ENCODE data around the gene ZNF830.
"Not testable (repeated sequence)": the region's sequence is repeated elsewhere in the genome, so short reads cannot be mapped to it uniquely, and the experiment has no call there.

ZNF830 gene

DNA sequence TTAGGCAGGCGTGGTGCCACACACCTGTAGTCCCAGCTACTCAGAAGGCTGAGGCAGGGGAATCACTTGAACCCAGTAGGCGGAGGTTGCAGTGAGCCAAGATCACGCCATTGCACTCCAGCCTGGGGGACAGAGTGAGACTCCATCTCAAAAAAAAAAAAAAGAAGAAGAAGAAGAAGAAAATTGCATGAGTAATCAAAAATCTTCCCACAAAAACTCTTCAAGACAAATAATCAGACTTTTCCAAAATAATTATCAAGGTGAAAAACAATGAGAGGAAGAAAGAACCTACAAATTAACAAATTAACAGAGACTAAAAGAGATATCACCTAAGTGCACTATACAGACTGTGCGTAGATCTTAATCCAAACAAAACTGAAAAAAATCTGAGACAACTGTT, 10.6 kb upstream of the ZNF830 start:
- H3K4me1 ChIP-seq (ENCODE audit: control extremely low read depth in 1 of 4, control insufficient read depth in 4 of 4, insufficient read depth in 4 of 4, low read length in 3 of 4); H3K27ac ChIP-seq (ENCODE audit: insufficient read depth in 1 of 2, low read depth in 1 of 2, low read length in 2 of 2, poor library complexity in 1 of 2, severe bottlenecking in 2 of 2); DNase-seq; H3K9me3 ChIP-seq (ENCODE audit: control extremely low read depth in 1 of 5, control insufficient read depth in 4 of 5, insufficient read depth in 2 of 5, low read depth in 1 of 5, low read length in 4 of 5); H3K27me3 ChIP-seq (replicated peaks in 2 of 5; ENCODE audit: control insufficient read depth in 4 of 5, insufficient read depth in 5 of 5, low read length in 4 of 5); H3K36me3 ChIP-seq (ENCODE audit: control insufficient read depth in 4 of 4, insufficient read depth in 4 of 4, low read length in 3 of 4); POLR2A ChIA-PET; CTCF ChIA-PET; H3K4me3 ChIP-seq (ENCODE audit: control insufficient read depth in 1 of 7, extremely low read depth in 1 of 7, insufficient read depth in 4 of 7, low read depth in 2 of 7, low read length in 6 of 7): not testable (repeated sequence)
- 100% methylated on average over 3 of the region's 4 CpGs for WGBS (ENCODE audit: insufficient coverage)

DNA sequence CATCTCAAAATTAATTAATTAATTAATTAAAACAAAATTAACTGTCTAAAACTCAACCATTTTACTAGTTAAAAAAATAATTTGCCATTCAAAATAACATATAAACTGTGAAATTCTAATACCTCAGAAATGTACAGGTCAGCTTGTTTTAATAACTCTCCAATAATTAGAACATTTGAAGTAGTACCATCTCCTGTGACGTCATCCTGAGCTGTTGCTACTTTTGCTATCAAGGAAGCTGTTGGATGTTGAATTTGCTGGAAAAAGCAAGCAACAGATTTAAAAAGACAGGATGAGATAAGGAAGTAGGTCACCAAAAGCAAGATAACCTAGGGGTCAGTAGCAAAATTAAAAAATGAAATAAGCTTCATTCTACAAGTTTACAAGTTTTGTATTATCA, 2.9 kb upstream of the ZNF830 start:
- no peak for DNase-seq
- CTCF ChIA-PET, result no interaction called here
- H3K36me3 ChIP-seq (ENCODE audit: control insufficient read depth in 4 of 4, insufficient read depth in 4 of 4, low read length in 3 of 4), result peaks cover 0 to under 1% (median 0%) of the 10 kb centered on the region in 4 experiments
- POLR2A ChIA-PET, result no interaction called here
- H3K4me3 ChIP-seq (ENCODE audit: control insufficient read depth in 1 of 7, extremely low read depth in 1 of 7, insufficient read depth in 4 of 7, low read depth in 2 of 7, low read length in 6 of 7), result no peak overlapping the region
- no peak overlapping the region for H3K27ac ChIP-seq (ENCODE audit: insufficient read depth in 1 of 2, low read depth in 1 of 2, low read length in 2 of 2, poor library complexity in 1 of 2, severe bottlenecking in 2 of 2)
- H3K4me1 ChIP-seq (ENCODE audit: control extremely low read depth in 1 of 4, control insufficient read depth in 4 of 4, insufficient read depth in 4 of 4, low read length in 3 of 4), result peaks cover 12 to 24% (median 18%) of the 10 kb centered on the region in 4 experiments
- no peaks in the 10 kb centered on the region for H3K27me3 ChIP-seq (replicated peaks in 2 of 5; ENCODE audit: control insufficient read depth in 4 of 5, insufficient read depth in 5 of 5, low read length in 4 of 5)
- no CpG with 5 or more reads among the region's 1 CpG for WGBS (ENCODE audit: insufficient coverage)
- H3K9me3 ChIP-seq (ENCODE audit: control extremely low read depth in 1 of 5, control insufficient read depth in 4 of 5, insufficient read depth in 2 of 5, low read depth in 1 of 5, low read length in 4 of 5), result no peaks in the 10 kb centered on the region

DNA sequence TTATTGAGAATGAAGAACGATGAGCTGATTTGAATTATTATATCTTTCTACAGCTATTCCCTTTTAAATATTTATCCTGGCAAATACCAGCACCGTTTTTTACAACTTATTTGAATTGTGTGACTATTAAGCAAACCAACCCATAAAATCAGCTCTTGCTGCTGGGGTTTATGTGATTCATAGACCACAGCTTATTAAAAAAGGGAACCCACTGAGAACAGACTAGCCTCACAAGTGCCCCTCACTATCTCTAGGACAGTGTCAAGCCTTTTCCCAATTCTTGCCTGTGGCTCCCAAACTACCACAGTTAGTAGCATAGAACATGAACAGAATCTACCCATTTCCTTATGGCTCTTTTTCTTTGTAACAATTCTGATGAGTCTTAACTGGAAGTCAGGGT, 12.8 kb downstream of the ZNF830 start:
- Histone ChIP-seq H3K4me1 (ENCODE audit: control extremely low read depth in 1 of 4, control insufficient read depth in 4 of 4, insufficient read depth in 4 of 4, low read length in 3 of 4) (peaks cover 0 to 1% (median 0%) of the 10 kb centered on the region in 4 experiments), H3K4me3 (ENCODE audit: control insufficient read depth in 1 of 7, extremely low read depth in 1 of 7, insufficient read depth in 4 of 7, low read depth in 2 of 7, low read length in 6 of 7) (no peak overlapping the region), H3K27ac (ENCODE audit: insufficient read depth in 1 of 2, low read depth in 1 of 2, low read length in 2 of 2, poor library complexity in 1 of 2, severe bottlenecking in 2 of 2) (no peak overlapping the region), H3K36me3 (ENCODE audit: control insufficient read depth in 4 of 4, insufficient read depth in 4 of 4, low read length in 3 of 4) (peaks cover 0 to 1% (median 0%) of the 10 kb centered on the region in 4 experiments), H3K27me3 (replicated peaks in 2 of 5; ENCODE audit: control insufficient read depth in 4 of 5, insufficient read depth in 5 of 5, low read length in 4 of 5) (no peaks in the 10 kb centered on the region), H3K9me3 (ENCODE audit: control extremely low read depth in 1 of 5, control insufficient read depth in 4 of 5, insufficient read depth in 2 of 5, low read depth in 1 of 5, low read length in 4 of 5) (no peaks in the 10 kb centered on the region)
- no CpG with 5 or more reads among the region's 2 CpGs for WGBS (ENCODE audit: insufficient coverage)
- ChIA-PET CTCF (interaction anchor here (0.8 to 1.5 kb wide), 3 partner anchors 8 to 10 kb away, joined by 3 to 4 read pairs (median 3); no protein-coding TSS in a partner anchor), POLR2A (no interaction called here)
- DNase-seq, result no peak

DNA sequence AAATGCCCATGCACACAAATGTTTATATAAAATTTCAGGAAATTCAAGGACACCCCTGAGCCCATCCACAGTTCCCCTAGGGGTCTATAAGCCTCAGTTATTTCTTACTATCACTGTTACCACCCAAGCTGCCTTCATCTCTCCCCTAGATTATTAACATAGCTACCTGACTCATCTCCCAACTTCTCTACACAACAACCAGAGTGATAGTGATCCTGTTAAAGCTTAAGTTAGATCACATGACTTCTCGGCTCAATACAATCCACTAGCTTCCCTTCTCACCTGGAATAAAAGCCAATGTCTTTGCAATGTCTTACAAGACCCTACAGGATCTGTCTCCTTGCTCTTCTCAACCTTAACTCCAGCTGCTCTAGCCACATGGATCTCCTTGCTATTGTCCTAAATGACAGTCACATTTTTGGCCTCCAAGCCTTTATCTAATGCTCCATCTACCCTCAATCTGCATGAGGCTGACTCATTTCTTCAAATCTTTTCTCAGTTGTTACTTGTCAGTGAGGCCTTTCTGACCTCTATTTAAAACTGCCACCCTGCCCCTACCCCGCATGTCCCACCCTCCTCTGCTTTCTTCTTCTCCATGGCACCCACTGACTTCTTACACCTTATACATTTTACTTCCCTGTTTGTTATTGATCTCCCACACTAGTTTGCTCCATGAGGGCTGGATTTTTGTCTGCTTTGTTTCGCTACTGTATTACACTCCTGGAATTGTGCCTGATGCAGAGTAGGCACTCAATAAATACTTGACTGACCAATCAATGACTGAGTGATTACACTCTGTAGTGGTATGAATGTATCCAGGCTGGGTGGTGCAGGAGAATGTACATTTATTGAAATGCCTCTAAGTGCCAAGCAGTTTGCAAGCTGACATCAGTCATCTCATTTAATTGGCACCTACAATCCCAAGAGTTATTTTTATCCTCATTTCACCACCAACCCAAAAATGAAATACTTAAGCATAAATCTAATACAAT, 13.8 kb downstream of the ZNF830 start:
- WGBS (ENCODE audit: insufficient coverage), result 100% methylated on average over 2 of the region's 3 CpGs
- Histone ChIP-seq H3K4me3 (ENCODE audit: control insufficient read depth in 1 of 7, extremely low read depth in 1 of 7, insufficient read depth in 4 of 7, low read depth in 2 of 7, low read length in 6 of 7) (no peak overlapping the region), H3K9me3 (ENCODE audit: control extremely low read depth in 1 of 5, control insufficient read depth in 4 of 5, insufficient read depth in 2 of 5, low read depth in 1 of 5, low read length in 4 of 5) (no peaks in the 10 kb centered on the region), H3K27ac (ENCODE audit: insufficient read depth in 1 of 2, low read depth in 1 of 2, low read length in 2 of 2, poor library complexity in 1 of 2, severe bottlenecking in 2 of 2) (no peak overlapping the region), H3K27me3 (replicated peaks in 2 of 5; ENCODE audit: control insufficient read depth in 4 of 5, insufficient read depth in 5 of 5, low read length in 4 of 5) (no peaks in the 10 kb centered on the region), H3K4me1 (ENCODE audit: control extremely low read depth in 1 of 4, control insufficient read depth in 4 of 4, insufficient read depth in 4 of 4, low read length in 3 of 4) (peaks cover 0 to 9% (median 6%) of the 10 kb centered on the region in 4 experiments), H3K36me3 (ENCODE audit: control insufficient read depth in 4 of 4, insufficient read depth in 4 of 4, low read length in 3 of 4) (no peaks in the 10 kb centered on the region)
- ChIA-PET CTCF (interaction anchor here (0.8 to 1.3 kb wide), 2 partner anchors 10 to 14 kb away, joined by 3 read pairs; partner anchors contain the start of genes CCT6B and ZNF830), POLR2A (no interaction called here)
- no peak for DNase-seq

DNA sequence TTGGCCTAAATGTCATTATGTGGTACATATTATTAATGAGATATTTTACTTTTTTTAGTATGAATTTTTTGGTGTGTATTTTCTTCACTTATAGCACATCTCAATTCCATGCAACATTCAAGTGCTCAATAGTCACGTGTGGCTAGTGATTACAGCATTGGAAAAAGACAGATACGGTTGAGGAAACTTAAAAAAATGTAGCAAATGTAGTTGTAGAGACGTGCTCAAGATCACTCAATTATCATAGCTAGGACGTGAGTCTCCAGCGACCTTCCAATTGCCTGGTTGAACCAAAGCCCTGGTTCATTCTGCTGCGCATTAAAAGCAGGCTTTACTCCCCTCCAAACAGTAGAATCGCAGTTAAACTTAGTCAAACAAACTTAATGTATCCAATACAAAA, 17.8 kb downstream of the ZNF830 start:
- CTCF ChIA-PET, result interaction anchor here (1.3 kb wide), 1 partner anchor 15 kb away, joined by 3 read pairs; no protein-coding TSS in a partner anchor
- Histone ChIP-seq H3K4me3 (ENCODE audit: control insufficient read depth in 1 of 7, extremely low read depth in 1 of 7, insufficient read depth in 4 of 7, low read depth in 2 of 7, low read length in 6 of 7) (no peak overlapping the region), H3K36me3 (ENCODE audit: control insufficient read depth in 4 of 4, insufficient read depth in 4 of 4, low read length in 3 of 4) (peaks cover 0 to 10% (median 3%) of the 10 kb centered on the region in 4 experiments), H3K27ac (ENCODE audit: insufficient read depth in 1 of 2, low read depth in 1 of 2, low read length in 2 of 2, poor library complexity in 1 of 2, severe bottlenecking in 2 of 2) (no peak overlapping the region), H3K9me3 (ENCODE audit: control extremely low read depth in 1 of 5, control insufficient read depth in 4 of 5, insufficient read depth in 2 of 5, low read depth in 1 of 5, low read length in 4 of 5) (no peaks in the 10 kb centered on the region), H3K27me3 (replicated peaks in 2 of 5; ENCODE audit: control insufficient read depth in 4 of 5, insufficient read depth in 5 of 5, low read length in 4 of 5) (no peaks in the 10 kb centered on the region), H3K4me1 (ENCODE audit: control extremely low read depth in 1 of 4, control insufficient read depth in 4 of 4, insufficient read depth in 4 of 4, low read length in 3 of 4) (peaks cover 14 to 29% (median 18%) of the 10 kb centered on the region in 4 experiments)
- POLR2A ChIA-PET, result interaction anchor here (1.9 kb wide), 1 partner anchor 15 kb away, joined by 7 read pairs; no protein-coding TSS in a partner anchor
- WGBS (ENCODE audit: insufficient coverage), result 97% methylated on average over 7 of the region's 7 CpGs
- no peak for DNase-seq

DNA sequence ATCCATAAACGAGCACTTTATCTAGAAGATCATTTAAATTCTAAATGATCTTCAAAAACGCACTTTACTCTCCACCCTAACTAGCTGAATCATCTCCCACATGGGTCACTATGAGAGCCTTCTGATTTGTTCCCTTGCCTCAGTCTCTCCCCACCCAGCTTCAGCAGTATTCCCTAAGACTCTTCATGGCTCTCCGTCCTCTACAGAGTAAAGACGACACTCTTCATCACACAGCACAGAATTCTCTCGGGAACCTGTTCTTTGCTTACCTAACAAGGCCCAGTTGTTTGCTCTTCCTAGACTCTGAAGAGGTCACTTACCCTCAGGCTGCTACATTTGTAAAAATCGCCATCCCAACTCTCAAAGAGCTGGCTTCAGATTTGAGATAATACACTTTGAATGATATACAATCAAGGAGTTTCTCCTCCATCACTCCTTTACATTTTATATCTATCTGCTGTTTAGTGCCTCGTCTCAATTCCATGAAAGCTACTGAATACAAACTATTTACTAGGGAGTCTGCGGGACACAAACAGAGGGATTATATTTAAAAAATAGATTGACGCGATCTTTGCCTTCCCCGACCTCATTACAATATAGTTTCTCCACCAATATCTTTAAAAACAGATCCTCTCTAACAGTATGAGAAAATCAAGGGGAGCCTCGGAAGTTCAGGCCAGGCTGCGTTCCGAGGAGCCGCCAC, 18.5 kb downstream of the ZNF830 start:
- WGBS (ENCODE audit: insufficient coverage), result 58% methylated on average over 6 of the region's 15 CpGs
- H3K4me1 ChIP-seq (ENCODE audit: control extremely low read depth in 1 of 4, control insufficient read depth in 4 of 4, insufficient read depth in 4 of 4, low read length in 3 of 4), result peaks cover 14 to 29% (median 18%) of the 10 kb centered on the region in 4 experiments
- H3K4me3 ChIP-seq (ENCODE audit: control insufficient read depth in 1 of 7, extremely low read depth in 1 of 7, insufficient read depth in 4 of 7, low read depth in 2 of 7, low read length in 6 of 7), result peak overlapping the region; percentile 32 to 87 (median 80)
- CTCF ChIA-PET, result interaction anchor here (1.3 to 3.1 kb wide), 2 partner anchors 11 to 14 kb away, joined by 3 to 20 read pairs; no protein-coding TSS in a partner anchor
- POLR2A ChIA-PET, result interaction anchor here (1.4 to 1.9 kb wide), 3 partner anchors 15 to 108 kb away, joined by 4 to 12 read pairs (median 7); partner anchors contain the start of genes CCT6B and ZNF830
- H3K9me3 ChIP-seq (ENCODE audit: control extremely low read depth in 1 of 5, control insufficient read depth in 4 of 5, insufficient read depth in 2 of 5, low read depth in 1 of 5, low read length in 4 of 5), result no peaks in the 10 kb centered on the region
- H3K36me3 ChIP-seq (ENCODE audit: control insufficient read depth in 4 of 4, insufficient read depth in 4 of 4, low read length in 3 of 4), result peaks cover 0 to 10% (median 3%) of the 10 kb centered on the region in 4 experiments
- no peaks in the 10 kb centered on the region for H3K27me3 ChIP-seq (replicated peaks in 2 of 5; ENCODE audit: control insufficient read depth in 4 of 5, insufficient read depth in 5 of 5, low read length in 4 of 5)
- DNase-seq, result no peak
- peak overlapping the region; percentile 95 to 98 for H3K27ac ChIP-seq (ENCODE audit: insufficient read depth in 1 of 2, low read depth in 1 of 2, low read length in 2 of 2, poor library complexity in 1 of 2, severe bottlenecking in 2 of 2)
